Measurements from ENCODE around the gene ZNF646.

- no peak for TF ChIP-seq CTCF (conservative IDR thresholded peaks at IDR 0.05; ENCODE audit: low read length)
- no peak for TF ChIP-seq EZH2phosphoT487 (IDR thresholded peaks at IDR 0.05; ENCODE audit: borderline replicate concordance, low read depth, low read length)
Observed at GRCh38 chr16:31061126-31061812, 13.0 kb upstream of the ZNF646 start.
